GM04504 (cell line): ENCODE measurements around the gene RNGTT.
A peak's percentile ranks its signal among the peaks of the same experiment; 100 is the strongest.
"Not testable (repeated sequence)": the region's sequence is repeated elsewhere in the genome, so short reads cannot be mapped to it uniquely, and the experiment has no call there.

Source experiments
- DNase-seq: peaks from one replicate; pipeline ENCODE4 v3.0.0-alpha.2; 2012; ENCODE audit warnings: low read depth

The RNGTT gene

GRCh38 chr6:88864359-88865054 lies 98.9 kb downstream of the RNGTT start:
- DNase-seq = no peak

GRCh38 chr6:88860310-88860709 lies 103.1 kb downstream of the RNGTT start:
- DNase-seq = no peak

GRCh38 chr6:88858455-88858854 lies 105.0 kb downstream of the RNGTT start:
- no peak for DNase-seq

- no peak for DNase-seq
These were observed 106.9 kb downstream of the RNGTT start for GRCh38 chr6:88856566-88856965.

GRCh38 chr6:88855541-88856147 lies 107.8 kb downstream of the RNGTT start:
- no peak for DNase-seq

- DNase-seq = no peak
These were observed 110.6 kb downstream of the RNGTT start for GRCh38 chr6:88852775-88853174.

GRCh38 chr6:88852000-88852399 lies 111.4 kb downstream of the RNGTT start:
- no peak for DNase-seq

GRCh38 chr6:88848870-88849269 lies 114.5 kb downstream of the RNGTT start:
- DNase-seq = no peak

GRCh38 chr6:88843040-88843439 lies 120.4 kb downstream of the RNGTT start:
- DNase-seq = peak; percentile 50

GRCh38 chr6:88842320-88842719 lies 121.1 kb downstream of the RNGTT start:
- no peak for DNase-seq

- no peak for DNase-seq
These were observed 122.5 kb downstream of the RNGTT start for GRCh38 chr6:88840796-88841539.

GRCh38 chr6:88840289-88840688 lies 123.1 kb downstream of the RNGTT start:
- DNase-seq = no peak

GRCh38 chr6:88839280-88839679 lies 124.1 kb downstream of the RNGTT start:
- DNase-seq = no peak

GRCh38 chr6:88835210-88835609 lies 128.2 kb downstream of the RNGTT start:
- no peak for DNase-seq

GRCh38 chr6:88833071-88833470 lies 130.3 kb downstream of the RNGTT start:
- not testable (repeated sequence) for DNase-seq

GRCh38 chr6:88827599-88827998 lies 135.8 kb downstream of the RNGTT start:
- not testable (repeated sequence) for DNase-seq

- DNase-seq = no peak
These were observed 137.6 kb downstream of the RNGTT start for GRCh38 chr6:88825856-88826255.

GRCh38 chr6:88823998-88824397 lies 139.4 kb downstream of the RNGTT start:
- no peak for DNase-seq

- no peak for DNase-seq
These were observed 147.9 kb downstream of the RNGTT start for GRCh38 chr6:88815491-88815890.

- no peak for DNase-seq
These were observed 148.5 kb downstream of the RNGTT start for GRCh38 chr6:88814909-88815308.

GRCh38 chr6:88813045-88813444 lies 150.4 kb downstream of the RNGTT start:
- DNase-seq = no peak

GRCh38 chr6:88810701-88811100 lies 152.7 kb downstream of the RNGTT start:
- no peak for DNase-seq

- no peak for DNase-seq
These were observed 153.3 kb downstream of the RNGTT start for GRCh38 chr6:88810089-88810488.
